Endothelial cell of umbilical vein (primary cell): ENCODE measurements around the gene KCNH2. TPM values are rescaled to one million over a fixed set of nuclear protein-coding genes. Genes with fewer than 3 reads are reported as not detected.

Experiments used
- BruUV-seq: library from RNA; stranded (reverse); fragments of 400-500 nt; replicated peaks from 2 replicates; lab custom pipeline; 2021; lab: Mats Ljungman, UMichigan
- CTCF ChIA-PET: fragments of 300-600, 350-600 bp; sonication (Branson Sonifier 250); formaldehyde crosslinking; loops from one replicate; lab custom pipeline; 2021; ENCODE audit warnings: antibody characterized with exemption, inconsistent platforms; lab: Charles Lee
- POLR2A ChIA-PET: fragments of 300-600, 350-600 bp; sonication (Branson Sonifier 250); formaldehyde crosslinking; loops from one replicate; lab custom pipeline; 2021; ENCODE audit warnings: antibody characterized with exemption, inconsistent platforms; lab: Charles Lee
- DNase-seq: peaks from one replicate; pipeline ENCODE4 v3.0.0-alpha.2; 2011; ENCODE audit warnings: low read depth, low spot score
- FAIRE-seq: peaks from 2 replicates; lab custom pipeline; 2011; peaks lifted over from hg19 to GRCh38; lab: Jason Lieb, UNC
- H2AFZ ChIP-seq: 2 replicates; pipeline ENCODE4 v1.6.0; 2012; ENCODE audit warnings: low read depth, low read length, control low read depth, inconsistent platforms
- H3K27ac ChIP-seq: 2 replicates; pipeline ENCODE4 v1.5.1; 2011; ENCODE audit warnings: low read depth, mild to moderate bottlenecking, control low read depth, low read length, moderate library complexity; ENCODE audit not compliant: insufficient read depth
- H3K27me3 ChIP-seq, 2 experiments: 2 replicates each; pipeline versions ENCODE4 v1.6.0 to v1.6.1; 2011; ENCODE audit warnings: low read length in 2 of 2, mixed read lengths in 1 of 2; ENCODE audit not compliant: control insufficient read depth in 2 of 2, insufficient read depth in 2 of 2
- H3K36me3 ChIP-seq, 2 experiments: 2 replicates in 1 of 2; 3 replicates in 1 of 2; pipeline ENCODE4 v1.5.1; 2011; ENCODE audit warnings: low read length in 2 of 2, mild to moderate bottlenecking in 1 of 2, moderate library complexity in 1 of 2; ENCODE audit not compliant: control insufficient read depth in 2 of 2, insufficient read depth in 2 of 2; ENCODE audit errors: extremely low read depth in 1 of 2
- H3K4me1 ChIP-seq: 3 replicates; pipeline ENCODE4 v1.5.1; 2011; ENCODE audit warnings: mild to moderate bottlenecking, low read length; ENCODE audit not compliant: control insufficient read depth, insufficient read depth; ENCODE audit errors: extremely low read depth
- H3K4me2 ChIP-seq: 2 replicates; pipeline ENCODE4 v1.6.1; 2011; ENCODE audit warnings: low read length, control low read depth, mixed read lengths; ENCODE audit not compliant: insufficient read depth
- H3K4me3 ChIP-seq, 3 experiments: fragments of 200-600 bp in 1 of 3; sonication (generic), shearing (Covaris generic) in 1 of 3; replicated peaks in 1 of 3; 2 replicates each; pipeline ENCODE4 v1.5.1; 2011 to 2016; ENCODE audit warnings: control low read depth in 3 of 3, low read length in 3 of 3, mild to moderate bottlenecking in 2 of 3, inconsistent platforms in 1 of 3, low read depth in 1 of 3, moderate library complexity in 1 of 3; ENCODE audit not compliant: insufficient read depth in 1 of 3
- H3K79me2 ChIP-seq: 2 replicates; pipeline ENCODE4 v1.6.0; 2012; ENCODE audit warnings: low read length, inconsistent platforms; ENCODE audit not compliant: control insufficient read depth, insufficient read depth
- H3K9ac ChIP-seq: replicated peaks from 2 replicates; pipeline ENCODE3; 2011; ENCODE audit warnings: low read length, control low read depth; ENCODE audit not compliant: insufficient read depth; ENCODE audit errors: extremely low read depth
- H3K9me1 ChIP-seq: replicated peaks from 3 replicates; pipeline ENCODE4 v1.6.0; 2011; ENCODE audit warnings: mild to moderate bottlenecking, low read length; ENCODE audit not compliant: control insufficient read depth, insufficient read depth; ENCODE audit errors: extremely low read depth
- H3K9me3 ChIP-seq: replicated peaks from 2 replicates; pipeline ENCODE4 v1.5.1; 2012; ENCODE audit warnings: low read length, inconsistent platforms; ENCODE audit not compliant: control insufficient read depth, insufficient read depth
- H4K20me1 ChIP-seq: replicated peaks from 2 replicates; pipeline ENCODE3; 2011; ENCODE audit warnings: mild to moderate bottlenecking, low read length; ENCODE audit not compliant: control insufficient read depth, insufficient read depth; ENCODE audit errors: extremely low read depth
- FOS ChIP-seq: IDR thresholded peaks from 2 replicates; pipeline ENCODE4 v1.6.1; 2011; ENCODE audit warnings: mild to moderate bottlenecking, low read length, moderate library complexity, borderline replicate concordance; ENCODE audit not compliant: insufficient read depth
- GATA2 ChIP-seq: IDR thresholded peaks from 2 replicates; pipeline ENCODE4 v1.7.0; 2011; ENCODE audit warnings: low read depth, mild to moderate bottlenecking, moderate library complexity, mixed read lengths, low read length; ENCODE audit not compliant: insufficient read length, insufficient read depth
- JUN ChIP-seq: IDR thresholded peaks from 2 replicates; pipeline ENCODE4 v1.6.1; 2011; ENCODE audit warnings: borderline replicate concordance, low read depth; ENCODE audit not compliant: insufficient read length, insufficient read depth
- MYC ChIP-seq: IDR thresholded peaks from one replicate; pipeline ENCODE4 v1.6.1; 2011; ENCODE audit warnings: mild to moderate bottlenecking, low read depth, low read length
- POLR2A ChIP-seq: IDR thresholded peaks from 2 replicates; pipeline ENCODE4 v1.6.1; 2012; ENCODE audit warnings: low read depth, mild to moderate bottlenecking, control low read depth, low read length
- POLR2AphosphoS5 ChIP-seq: IDR thresholded peaks from 2 replicates; pipeline ENCODE4 v1.6.1; 2012; ENCODE audit warnings: low read depth, mild to moderate bottlenecking, control low read depth, low read length, moderate library complexity; ENCODE audit not compliant: insufficient read depth
- dilution Hi-C: fragments of 300-500 bp; cut with MboI; formaldehyde crosslinking; loops from one replicate; pipeline ENCODE4 v1.15.0; 2019; ENCODE audit warnings: low sequenced_read_pairs; ENCODE audit not compliant: extremely low pct_ligation_motif_present
- intact Hi-C: fragments of 100-400 bp; cut with micrococcal nuclease; formaldehyde crosslinking; loops from one replicate; pipeline ENCODE4 v1.10.0; 2022
- polyA plus RNA-seq, 4 experiments: library from polyadenylated mRNA; depleted of rRNA in 3 of 4; stranded (reverse) in 3 of 4; unstranded in 1 of 4; fragments of >200 nt; gene quantifications; 2 replicates each; pipeline versions ENCODE4 v1.2.1 to v1.2.3, GENCODE V29; 2011 to 2012; ENCODE audit warnings: missing spikeins in 1 of 4
- total RNA-seq: library from RNA; stranded (reverse); gene quantifications from 2 replicates; pipeline ENCODE4 v1.2.3, GENCODE V29; 2021
- TF ChIP-seq, protein P1 (sequence below): IDR thresholded peaks from 2 replicates; pipeline ENCODE4 v1.6.1; 2011; ENCODE audit not compliant: insufficient read depth, insufficient read length
- TF ChIP-seq, protein P2 (sequence below), 2 donors: IDR thresholded peaks; 1 replicate in 1 of 2; 2 replicates in 1 of 2; pipeline ENCODE4 v1.5.1; 2011; ENCODE audit warnings: low read length in 2 of 2, mild to moderate bottlenecking in 2 of 2, moderate library complexity in 2 of 2, control low read depth in 1 of 2, inconsistent platforms in 1 of 2, low read depth in 1 of 2; ENCODE audit not compliant: insufficient read depth in 1 of 2; ENCODE audit errors: extremely low read depth in 1 of 2

The KCNH2 gene
- total and polyA plus RNA-seq, 2 donors (not counting 3 experiments of a cell fraction or from before 2014, with no cell fraction given) = 0.03 to 0.09 TPM

DNA sequence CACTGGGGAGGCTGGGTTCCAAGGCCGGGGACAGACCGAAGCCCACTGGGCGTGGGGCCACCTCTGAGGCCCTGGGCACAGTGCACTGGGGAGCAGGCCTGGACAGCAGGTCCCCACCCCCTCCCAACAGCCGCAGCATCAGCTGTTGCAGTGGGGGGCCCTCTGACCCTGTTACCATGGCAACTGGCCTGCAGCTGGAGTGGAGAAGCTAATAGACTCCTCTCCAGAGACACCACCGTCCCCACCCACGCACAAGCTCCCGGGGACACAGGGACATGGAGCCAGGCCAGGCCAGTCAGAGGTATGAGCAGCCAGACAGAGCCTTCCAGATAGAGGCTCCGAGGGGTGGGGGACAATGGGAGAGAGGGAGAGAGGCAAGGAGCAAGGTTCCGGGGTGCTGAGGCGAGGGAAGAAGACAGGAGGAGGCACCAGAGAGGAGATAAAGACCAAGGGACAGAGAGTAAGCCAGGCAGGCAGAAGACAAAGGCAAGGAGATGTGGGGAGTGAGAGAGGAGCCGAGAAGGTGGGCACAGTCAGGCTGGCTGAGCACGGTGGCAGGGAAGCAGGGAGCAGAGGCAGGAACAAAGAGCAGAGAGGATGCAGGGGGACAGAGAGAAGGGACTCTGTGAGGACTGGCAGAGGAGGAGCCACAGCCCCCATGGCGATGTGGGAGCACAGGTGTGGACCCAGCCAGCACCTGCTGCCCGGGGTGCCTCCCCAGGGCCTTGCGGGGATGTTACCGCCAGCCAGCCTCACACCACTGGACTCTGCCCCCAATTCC, 6.7 kb downstream of the KCNH2 start:
- TF ChIP-seq GATA2 (no peak), POLR2AphosphoS5 (no peak), MYC (no peak), POLR2A (no peak), JUN (no peak), FOS (no peak)
- TF ChIP-seq, protein P1, sequence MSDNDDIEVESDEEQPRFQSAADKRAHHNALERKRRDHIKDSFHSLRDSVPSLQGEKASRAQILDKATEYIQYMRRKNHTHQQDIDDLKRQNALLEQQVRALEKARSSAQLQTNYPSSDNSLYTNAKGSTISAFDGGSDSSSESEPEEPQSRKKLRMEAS = no peak
- TF ChIP-seq, protein P2, sequence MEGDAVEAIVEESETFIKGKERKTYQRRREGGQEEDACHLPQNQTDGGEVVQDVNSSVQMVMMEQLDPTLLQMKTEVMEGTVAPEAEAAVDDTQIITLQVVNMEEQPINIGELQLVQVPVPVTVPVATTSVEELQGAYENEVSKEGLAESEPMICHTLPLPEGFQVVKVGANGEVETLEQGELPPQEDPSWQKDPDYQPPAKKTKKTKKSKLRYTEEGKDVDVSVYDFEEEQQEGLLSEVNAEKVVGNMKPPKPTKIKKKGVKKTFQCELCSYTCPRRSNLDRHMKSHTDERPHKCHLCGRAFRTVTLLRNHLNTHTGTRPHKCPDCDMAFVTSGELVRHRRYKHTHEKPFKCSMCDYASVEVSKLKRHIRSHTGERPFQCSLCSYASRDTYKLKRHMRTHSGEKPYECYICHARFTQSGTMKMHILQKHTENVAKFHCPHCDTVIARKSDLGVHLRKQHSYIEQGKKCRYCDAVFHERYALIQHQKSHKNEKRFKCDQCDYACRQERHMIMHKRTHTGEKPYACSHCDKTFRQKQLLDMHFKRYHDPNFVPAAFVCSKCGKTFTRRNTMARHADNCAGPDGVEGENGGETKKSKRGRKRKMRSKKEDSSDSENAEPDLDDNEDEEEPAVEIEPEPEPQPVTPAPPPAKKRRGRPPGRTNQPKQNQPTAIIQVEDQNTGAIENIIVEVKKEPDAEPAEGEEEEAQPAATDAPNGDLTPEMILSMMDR (IDR thresholded peaks at IDR 0.05; ENCODE audit: extremely low read depth in 1 of 2, insufficient read depth in 1 of 2, low read depth in 1 of 2, low read length in 2 of 2) = no peak
- ChIA-PET POLR2A (no interaction called here), CTCF (interaction anchor here (0.7 to 4.7 kb wide), 5 partner anchors 9 to 47 kb away, joined by 3 to 25 read pairs (median 5); no protein-coding TSS in a partner anchor)
- dilution Hi-C loops = no loop called here
- H3K79me2 ChIP-seq = no peaks in the 10 kb centered on the region
- DNase-seq (no peak), FAIRE-seq (no peak)
- no TSS peak for BruUV-seq
- peaks cover 10% of the 10 kb centered on the region for H3K4me1 ChIP-seq
- no peak overlapping the region for H3K4me2 ChIP-seq
- H3K9me3 ChIP-seq = no peaks in the 10 kb centered on the region
- H3K9me1 ChIP-seq = no peaks in the 10 kb centered on the region
- no peak overlapping the region for H3K9ac ChIP-seq
- H3K4me3 ChIP-seq = no peak overlapping the region
- no peaks in the 10 kb centered on the region for H4K20me1 ChIP-seq
- intact Hi-C loops = no loop called here
- H2AFZ ChIP-seq = no peak overlapping the region
- no peaks in the 10 kb centered on the region for H3K36me3 ChIP-seq
- no peak overlapping the region for H3K27ac ChIP-seq
- H3K27me3 ChIP-seq = peaks cover 8 to 19% of the 10 kb centered on the region in 2 experiments
